Thoracic aorta (tissue), 2 donors: Measurements from ENCODE around the gene RFT1. TPM values are rescaled to one million over a fixed set of nuclear protein-coding genes. Genes with fewer than 3 reads are reported as not detected.

ENCODE experiments used
- ATAC-seq: fragments of 150-250 bp; one replicate; pipeline ENCODE4 v1.8.0; 2017; ENCODE audit warnings: low read depth; ENCODE audit not compliant: insufficient number of reproducible peaks, low FRiP score
- DNase-seq: peaks from one replicate; pipeline ENCODE4 v3.0.0-alpha.2; 2020; ENCODE audit warnings: low spot score
- H3K27ac ChIP-seq, 2 donors: fragments of 200-600 bp; sonication (generic); 1 replicate in 1 of 2; 2 replicates in 1 of 2; pipeline ENCODE4 v1.5.1; 2016; ENCODE audit warnings: mild to moderate bottlenecking in 2 of 2, moderate library complexity in 2 of 2
- H3K27me3 ChIP-seq: fragments of 200-600 bp; sonication (generic); replicated peaks from 2 replicates; pipeline ENCODE4 v1.6.0; 2016; ENCODE audit warnings: mild to moderate bottlenecking; ENCODE audit not compliant: insufficient read depth
- H3K36me3 ChIP-seq: fragments of 200-600 bp; sonication (generic); one replicate; pipeline ENCODE4 v1.5.1; 2016
- H3K4me1 ChIP-seq, 2 donors: fragments of 200-600 bp; sonication (generic); 1 replicate in 1 of 2; 2 replicates in 1 of 2; pipeline versions ENCODE4 v1.5.1 to v1.6.0; 2016; ENCODE audit warnings: low read depth in 2 of 2, mild to moderate bottlenecking in 1 of 2; ENCODE audit not compliant: control insufficient read depth in 1 of 2
- H3K4me3 ChIP-seq: fragments of 200-600 bp; sonication (generic); 2 replicates; pipeline ENCODE4 v1.5.1; 2016; ENCODE audit warnings: mild to moderate bottlenecking
- H3K9me3 ChIP-seq: fragments of 200-600 bp; sonication (generic); 2 replicates; pipeline ENCODE4 v1.5.1; 2016
- CTCF ChIP-seq: fragments of 200-600 bp; sonication (generic); IDR thresholded peaks from one replicate; pipeline ENCODE4 v1.5.1; 2019; ENCODE audit warnings: antibody characterized with exemption
- total RNA-seq, 2 donors: library from RNA; depleted of rRNA; stranded (reverse); fragments of >200 nt; gene quantifications; one replicate each; pipeline versions ENCODE4 v1.1.0 to v1.2.3, GENCODE V29; 2016

The RFT1 gene
- total RNA-seq, 2 donors from 2014 or later: 7.0 to 17.6 TPM

- no peaks in the 10 kb centered on the region for H3K27me3 ChIP-seq
- DNase-seq (no peak), ATAC-seq (no peak)
- peaks cover 2 to 9% of the 10 kb centered on the region in 2 donors for H3K4me1 ChIP-seq
- TF ChIP-seq CTCF: no peak
- H3K9me3 ChIP-seq: no peaks in the 10 kb centered on the region
- no peaks in the 10 kb centered on the region for H3K36me3 ChIP-seq
- H3K27ac ChIP-seq: no peak overlapping the region
- H3K4me3 ChIP-seq: no peak overlapping the region
These were observed 89.8 kb downstream of the RFT1 start for GRCh38 chr3:53040351-53040820.

- ATAC-seq (no peak), DNase-seq (no peak)
- no peaks in the 10 kb centered on the region for H3K27me3 ChIP-seq
- no peak for TF ChIP-seq CTCF
- H3K4me1 ChIP-seq: peaks cover 2 to 6% of the 10 kb centered on the region in 2 donors
- H3K27ac ChIP-seq: no peak overlapping the region
- H3K4me3 ChIP-seq: no peak overlapping the region
- no peaks in the 10 kb centered on the region for H3K9me3 ChIP-seq
- no peaks in the 10 kb centered on the region for H3K36me3 ChIP-seq
These were observed 90.9 kb downstream of the RFT1 start for GRCh38 chr3:53039376-53039752.

- no peak overlapping the region for H3K4me3 ChIP-seq
- H3K36me3 ChIP-seq: no peaks in the 10 kb centered on the region
- TF ChIP-seq CTCF: no peak
- no peak for ATAC-seq
- H3K9me3 ChIP-seq: no peaks in the 10 kb centered on the region
- H3K27me3 ChIP-seq: no peaks in the 10 kb centered on the region
- no peak for DNase-seq
- H3K27ac ChIP-seq: no peak overlapping the region
- peaks cover 0 to under 1% of the 10 kb centered on the region in 2 donors for H3K4me1 ChIP-seq
These were observed 91.4 kb downstream of the RFT1 start for GRCh38 chr3:53038679-53039375.

Other genes starting within 250 kb of the RFT1 start
- gene STIMATE, start 232.9 kb downstream of the RFT1 start, total RNA-seq: 10 to 100 TPM; 45.2 to 75.1 TPM
- gene SFMBT1, start 84.4 kb downstream of the RFT1 start, total RNA-seq: 10 to 100 TPM in 1 of 2 donors, 1 to 10 TPM in 1; 7.4 to 13.5 TPM
- 10 to 100 TPM; 17.5 to 20.2 TPM for gene PRKCD, start 30.8 kb upstream of the RFT1 start, total RNA-seq
- gene TKT, start 125.6 kb upstream of the RFT1 start, total RNA-seq: 100 to 1,000 TPM; 138 to 240 TPM
- 10 to 100 TPM; 28.5 to 33.2 TPM for gene DCP1A, start 217.1 kb upstream of the RFT1 start, total RNA-seq